MCF 10A (cell line): Measurements from ENCODE around the gene TSC22D1. TPM values are rescaled to one million over a fixed set of nuclear protein-coding genes. Genes with fewer than 3 reads are reported as not detected.

Source experiments
- BruUV-seq: library from RNA; stranded (reverse); fragments of 400-500 nt; replicated peaks from 2 replicates; lab custom pipeline; 2021; lab: Mats Ljungman, UMichigan
- CTCF ChIA-PET: fragments of 300-600 bp; sonication (Branson Sonifier 250); formaldehyde crosslinking; extraction: SDS; loops from one replicate; lab custom pipeline; 2021; ENCODE audit warnings: antibody characterized with exemption, inconsistent platforms; lab: Yijun Ruan, JAX
- POLR2A ChIA-PET: fragments of 300-600, 350-650 bp; sonication (Branson Sonifier 250); formaldehyde crosslinking; extraction: SDS; loops from one replicate; lab custom pipeline; 2020; ENCODE audit warnings: antibody characterized with exemption, inconsistent platforms; lab: Yijun Ruan, JAX
- DNase-seq: peaks from one replicate; pipeline ENCODE4 v3.0.0-alpha.2; 2018; ENCODE audit not compliant: unreplicated experiment
- H3K27ac Mint-ChIP-seq: one replicate; pipeline ENCODE4 v1.8.0; 2022; ENCODE audit warnings: mild to moderate bottlenecking, low read depth, mixed read lengths; ENCODE audit not compliant: unreplicated experiment
- H3K27me3 Mint-ChIP-seq: one replicate; pipeline ENCODE4 v1.8.0; 2022; ENCODE audit warnings: mixed read lengths; ENCODE audit not compliant: insufficient read depth, unreplicated experiment
- H3K36me3 Mint-ChIP-seq: one replicate; pipeline ENCODE4 v1.8.0; 2022; ENCODE audit warnings: mild to moderate bottlenecking, moderate library complexity, mixed read lengths; ENCODE audit not compliant: insufficient read depth, unreplicated experiment
- H3K4me1 Mint-ChIP-seq: one replicate; pipeline ENCODE4 v1.8.0; 2022; ENCODE audit warnings: mixed read lengths; ENCODE audit not compliant: insufficient read depth, unreplicated experiment
- H3K4me3 Mint-ChIP-seq: one replicate; pipeline ENCODE4 v1.8.0; 2022; ENCODE audit warnings: mild to moderate bottlenecking, moderate library complexity, mixed read lengths; ENCODE audit not compliant: unreplicated experiment
- H3K9me3 Mint-ChIP-seq: one replicate; pipeline ENCODE4 v1.8.0; 2022; ENCODE audit warnings: mixed read lengths; ENCODE audit not compliant: unreplicated experiment
- CTCF ChIP-seq: fragments of 200-600 bp; IDR thresholded peaks from one replicate; pipeline ENCODE4 v1.8.0; 2022; ENCODE audit warnings: antibody characterized with exemption, mild to moderate bottlenecking; ENCODE audit not compliant: unreplicated experiment
- intact Hi-C: fragments of 100-400 bp; cut with micrococcal nuclease; formaldehyde crosslinking; loops from 2 replicates; pipeline ENCODE4 v1.14.1; 2022
- total RNA-seq: library from RNA; stranded (reverse); gene quantifications from 2 replicates; pipeline ENCODE4 v1.2.3, GENCODE V29; 2022

TSC22D1 gene
- total RNA-seq, 1 experiment from 2014 or later, result 153 TPM

GRCh38 chr13:44543369-44543768 lies 32.8 kb downstream of the TSC22D1 start:
- H3K4me1 Mint-ChIP-seq, result no peaks in the 10 kb centered on the region
- no peak overlapping the region for H3K27ac Mint-ChIP-seq
- POLR2A ChIA-PET, result interaction anchor here (0.6 to 4.3 kb wide), 2 partner anchors 20 to 107 kb away, joined by 4 to 16 read pairs; no protein-coding TSS in a partner anchor
- no TSS peak for BruUV-seq
- CTCF ChIA-PET, result interaction anchor here (1.0 kb wide), 1 partner anchor 59 kb away, joined by 4 read pairs; no protein-coding TSS in a partner anchor
- H3K27me3 Mint-ChIP-seq, result no peaks in the 10 kb centered on the region
- H3K36me3 Mint-ChIP-seq, result peaks cover 7% of the 10 kb centered on the region
- no peak for TF ChIP-seq CTCF
- DNase-seq, result no peak
- no peaks in the 10 kb centered on the region for H3K9me3 Mint-ChIP-seq
- intact Hi-C loops, result no loop called here
- H3K4me3 Mint-ChIP-seq, result no peak overlapping the region

GRCh38 chr13:44542361-44542760 lies 33.8 kb downstream of the TSC22D1 start:
- no peaks in the 10 kb centered on the region for H3K9me3 Mint-ChIP-seq
- no peak overlapping the region for H3K27ac Mint-ChIP-seq
- no peaks in the 10 kb centered on the region for H3K27me3 Mint-ChIP-seq
- no peak overlapping the region for H3K4me3 Mint-ChIP-seq
- CTCF ChIA-PET, result interaction anchor here (0.5 to 0.9 kb wide), 3 partner anchors 18 to 1745 kb away, joined by 3 to 6 read pairs (median 5); no protein-coding TSS in a partner anchor
- no peak for DNase-seq
- H3K4me1 Mint-ChIP-seq, result no peaks in the 10 kb centered on the region
- intact Hi-C loops, result no loop called here
- POLR2A ChIA-PET, result interaction anchor here (1.4 to 4.3 kb wide), 2 partner anchors 13 to 19 kb away, joined by 4 to 16 read pairs; no protein-coding TSS in a partner anchor
- no peak for TF ChIP-seq CTCF
- BruUV-seq, result no TSS peak
- H3K36me3 Mint-ChIP-seq, result peaks cover 7% of the 10 kb centered on the region

GRCh38 chr13:44541601-44542000 lies 34.5 kb downstream of the TSC22D1 start:
- POLR2A ChIA-PET, result interaction anchor here (0.7 to 4.3 kb wide), 4 partner anchors 14 to 25 kb away, joined by 3 to 16 read pairs (median 4); no protein-coding TSS in a partner anchor
- CTCF ChIA-PET, result no interaction called here

More at GRCh38 chr13:44541601-44542000, 34.5 kb downstream of the TSC22D1 start:
- no peaks in the 10 kb centered on the region for H3K9me3 Mint-ChIP-seq
- no peak for TF ChIP-seq CTCF
- DNase-seq, result no peak
- H3K27ac Mint-ChIP-seq, result no peak overlapping the region
- BruUV-seq, result no TSS peak
- intact Hi-C loops, result no loop called here
- H3K27me3 Mint-ChIP-seq, result no peaks in the 10 kb centered on the region
- H3K4me1 Mint-ChIP-seq, result no peaks in the 10 kb centered on the region
- no peak overlapping the region for H3K4me3 Mint-ChIP-seq
- peaks cover 7% of the 10 kb centered on the region for H3K36me3 Mint-ChIP-seq
